GM18526 (cell line): ENCODE measurements around the gene SPRED2.

Experiments
- POLR2A ChIP-seq: IDR thresholded peaks from 3 replicates; pipeline ENCODE4 v1.6.1; 2011; ENCODE audit not compliant: insufficient read length; ENCODE audit errors: extremely low read depth

The SPRED2 gene

DNA sequence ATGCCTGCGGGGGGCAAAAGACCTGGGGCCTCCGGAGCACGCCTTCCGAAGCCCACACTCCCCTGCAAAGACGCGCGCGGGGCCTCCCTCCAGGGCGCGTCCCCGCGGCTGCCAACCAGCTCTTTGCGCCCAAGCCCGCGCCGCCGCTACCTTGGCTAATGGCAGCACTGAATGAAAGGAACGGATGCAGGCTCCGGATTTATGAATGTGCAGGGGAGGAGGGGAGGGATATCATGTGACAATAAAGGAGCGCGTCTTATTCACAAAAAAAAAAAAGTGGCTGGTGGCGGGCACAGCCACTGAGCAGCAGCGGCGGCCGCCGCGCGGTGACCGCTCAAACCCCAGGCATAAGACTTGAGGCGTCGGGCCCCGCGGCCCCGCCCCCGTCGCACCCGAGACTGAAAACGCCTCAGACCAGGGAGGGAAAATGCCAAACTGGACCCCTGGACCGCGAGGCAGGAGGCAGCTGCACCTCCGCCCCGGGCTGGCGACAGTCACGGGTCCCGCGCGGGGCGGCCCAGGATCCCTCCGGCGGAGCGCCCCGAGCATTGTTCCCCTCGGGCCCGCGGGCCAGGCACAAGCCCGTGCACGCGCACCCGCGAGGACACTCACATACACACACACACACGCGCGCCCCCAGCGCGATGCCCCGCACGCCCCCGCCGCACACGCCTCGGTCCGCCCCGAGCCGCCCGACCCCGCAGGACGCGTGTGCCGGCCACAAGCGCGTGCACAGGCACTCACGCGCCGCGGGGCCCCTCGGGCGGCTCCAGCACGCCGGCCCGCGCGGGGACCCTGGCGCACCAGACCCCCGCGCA is 1.6 kb downstream of the SPRED2 start:
- TF ChIP-seq POLR2A: no peak

DNA sequence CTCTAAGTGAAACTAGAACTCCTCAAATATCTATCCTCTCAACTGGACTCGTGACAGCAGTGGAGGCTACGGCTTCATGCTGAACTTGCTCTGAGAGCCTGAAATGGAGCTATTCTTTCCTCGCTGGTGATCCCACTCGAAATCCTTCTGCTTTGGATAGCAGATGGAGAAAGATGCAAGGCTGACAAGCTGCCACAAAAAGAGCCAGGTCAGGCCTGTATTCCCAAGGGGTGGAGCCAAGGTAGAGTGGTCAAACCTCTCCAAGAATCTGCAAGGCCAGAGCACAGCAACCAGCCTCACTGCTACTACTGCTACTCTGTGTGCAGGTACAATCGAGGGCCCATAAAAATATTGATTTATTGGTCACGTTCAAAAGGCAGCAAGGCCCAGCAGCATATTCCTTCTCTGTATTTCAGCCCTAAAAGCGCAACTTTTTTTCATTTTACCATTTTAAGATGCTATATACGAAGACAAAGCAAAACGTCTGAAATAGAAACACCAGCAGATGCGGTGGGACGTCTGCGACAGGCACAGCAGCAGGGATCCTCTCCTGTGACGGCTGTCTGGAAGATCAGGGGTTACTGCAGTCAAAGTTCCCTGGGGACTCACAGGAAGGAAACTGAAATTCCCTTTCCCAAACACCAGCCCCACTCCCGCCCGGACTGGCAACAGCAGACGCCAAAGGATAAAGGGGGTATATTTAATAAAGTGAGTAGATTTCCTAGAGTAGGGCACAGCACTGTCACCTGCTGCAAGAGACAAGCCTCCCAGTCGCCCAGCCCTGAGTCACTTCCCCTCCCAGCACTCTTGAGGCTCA is 2.4 kb downstream of the SPRED2 start:
- TF ChIP-seq POLR2A: no peak

DNA sequence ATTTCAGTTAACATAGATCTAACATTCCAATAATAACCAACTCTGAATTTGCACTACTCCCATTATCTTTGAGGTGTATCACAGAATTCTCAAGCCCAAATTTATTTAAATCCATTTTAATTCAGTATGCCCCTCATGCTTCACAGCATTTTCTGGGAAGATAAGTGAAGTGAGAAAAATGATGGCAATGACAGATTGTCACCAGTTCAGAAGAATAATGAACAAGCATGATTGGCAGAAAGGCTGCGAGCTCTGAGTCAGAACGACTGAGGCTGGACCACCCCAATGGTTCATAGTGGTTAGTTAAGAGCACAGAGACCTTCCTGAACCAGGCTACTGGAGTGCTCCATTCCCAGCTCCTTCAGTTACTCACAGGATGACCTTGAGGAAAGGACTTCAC is 4.9 kb downstream of the SPRED2 start:
- TF ChIP-seq POLR2A: no peak

DNA sequence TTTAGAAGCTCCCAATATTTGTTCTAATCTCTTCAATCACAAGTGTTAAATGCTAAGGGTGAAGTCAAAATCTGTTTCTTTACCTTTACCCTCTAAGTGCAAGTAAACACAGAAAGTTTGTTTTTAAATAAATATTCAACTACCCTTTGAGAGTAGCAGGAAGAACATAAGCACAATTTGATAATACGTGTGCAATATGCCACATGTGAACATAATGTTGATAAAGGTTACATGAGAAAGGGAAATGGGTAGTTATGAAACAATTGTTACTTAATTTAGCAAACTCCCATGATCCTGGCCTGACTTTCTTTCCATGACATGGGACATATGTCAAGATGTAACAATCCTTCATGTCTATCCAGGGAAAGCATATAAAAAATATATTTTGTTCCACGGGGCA is 7.1 kb downstream of the SPRED2 start:
- TF ChIP-seq POLR2A: no peak

DNA sequence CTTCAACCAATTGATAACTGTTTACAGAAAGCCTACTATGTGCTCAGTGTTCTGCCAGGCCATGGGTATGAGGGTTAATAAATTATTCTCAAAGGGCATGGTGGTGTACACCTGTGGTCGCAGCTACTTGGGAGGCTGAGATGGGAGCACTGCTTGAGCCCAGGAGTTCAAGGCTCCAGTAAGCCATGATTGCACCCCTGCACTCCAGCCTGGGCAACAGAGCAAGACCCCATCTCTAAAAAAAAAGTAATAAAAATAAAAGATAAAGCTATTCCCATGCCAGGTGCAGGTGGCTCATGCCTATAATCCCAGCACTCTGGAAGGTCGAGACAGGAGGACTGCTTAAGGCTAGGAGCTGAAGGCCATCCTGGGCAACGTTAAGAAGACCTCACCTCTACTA is 8.0 kb downstream of the SPRED2 start:
- no peak for TF ChIP-seq POLR2A

DNA sequence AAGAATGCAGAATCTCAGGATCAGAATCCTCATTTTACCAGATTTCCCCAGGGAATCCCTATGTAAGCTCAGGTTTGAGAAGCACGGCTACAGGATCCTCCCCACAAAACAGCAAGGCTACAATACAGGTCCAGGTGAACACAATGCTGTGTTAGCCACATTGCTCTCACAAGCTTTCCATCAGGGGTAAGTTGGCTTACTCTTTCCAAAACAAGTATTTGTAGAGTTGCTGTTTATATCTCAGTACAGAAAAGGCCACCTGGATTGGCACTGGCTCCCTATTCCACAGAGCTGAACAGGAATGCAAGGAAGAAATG is 11.0 kb downstream of the SPRED2 start:
- TF ChIP-seq POLR2A: no peak

DNA sequence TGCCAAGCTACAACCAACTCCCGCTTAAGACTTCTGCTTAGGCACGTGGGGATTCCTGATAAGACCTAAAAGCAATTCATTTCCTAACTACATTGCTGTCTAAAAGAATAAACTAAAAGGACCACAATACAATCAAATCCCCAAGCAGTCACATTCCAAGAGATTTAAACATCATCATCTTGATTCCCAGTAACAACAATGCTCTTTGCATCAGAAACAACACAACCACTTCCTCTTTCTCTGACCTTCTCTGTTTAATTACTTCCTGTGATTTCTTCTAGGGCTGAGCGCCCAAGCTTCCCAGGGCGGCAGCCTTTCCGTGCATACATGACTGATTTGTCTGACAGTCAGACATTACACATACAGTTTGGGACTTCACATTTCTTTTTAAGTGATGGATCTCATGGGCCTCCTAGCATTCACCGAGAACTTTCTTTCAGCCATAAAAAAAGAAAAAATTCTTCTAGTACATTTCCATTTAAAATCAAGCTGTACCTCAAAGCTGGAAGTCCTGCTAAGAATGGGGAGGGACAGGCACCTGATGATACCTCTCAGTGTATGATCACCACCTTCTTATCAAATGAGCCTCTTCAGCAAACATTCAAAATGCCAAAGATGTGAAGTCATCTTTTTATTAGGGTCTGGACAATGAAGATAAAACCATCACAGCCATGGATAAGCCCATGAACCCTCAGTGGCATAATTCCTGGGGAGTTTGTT is 11.5 kb downstream of the SPRED2 start:
- no peak for TF ChIP-seq POLR2A

DNA sequence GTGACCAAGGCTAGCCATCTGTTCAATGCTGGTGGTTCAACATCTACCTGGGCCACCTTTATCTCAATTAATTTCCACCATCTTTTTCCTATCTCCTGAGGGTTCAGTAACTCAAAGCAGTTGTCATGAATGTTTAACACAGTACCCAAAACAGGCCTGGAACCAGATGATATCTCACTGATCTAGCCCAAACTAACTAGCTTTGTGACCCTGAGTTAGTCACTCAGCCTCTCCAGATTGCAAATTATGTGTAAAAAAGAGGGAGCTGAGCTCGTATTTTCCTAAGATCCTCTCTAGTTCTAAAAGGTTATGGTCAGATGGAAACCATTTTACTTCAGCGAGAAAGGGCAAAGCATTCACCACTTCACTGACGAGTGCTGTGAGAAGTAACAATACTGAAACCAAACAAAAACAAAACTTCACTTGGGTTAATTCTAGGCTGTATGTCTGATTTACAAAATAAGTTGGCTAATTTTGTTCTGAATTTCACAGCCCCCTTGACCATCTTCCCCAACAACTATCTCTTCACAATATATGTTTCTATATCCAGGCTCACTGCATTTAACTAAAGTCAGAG is 14.8 kb downstream of the SPRED2 start:
- TF ChIP-seq POLR2A: no peak

DNA sequence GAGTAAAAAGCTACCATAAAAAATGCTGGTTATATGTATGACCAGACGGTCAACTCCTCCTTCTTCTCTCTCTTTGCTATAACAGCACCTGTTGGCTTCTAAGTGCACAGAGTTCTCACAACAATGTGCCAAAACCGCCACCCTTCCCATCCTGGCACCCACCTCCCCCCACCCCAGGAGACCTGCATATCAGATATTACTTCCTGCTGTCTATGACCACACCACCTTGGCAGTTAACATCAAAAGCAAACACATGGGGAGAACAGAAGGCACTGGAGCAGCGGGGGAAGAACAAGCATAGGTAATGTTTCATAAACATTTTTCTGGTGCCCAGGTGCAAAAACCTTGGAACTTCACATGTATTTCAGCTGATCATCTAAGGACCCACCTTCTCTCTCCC is 15.5 kb downstream of the SPRED2 start:
- no peak for TF ChIP-seq POLR2A

DNA sequence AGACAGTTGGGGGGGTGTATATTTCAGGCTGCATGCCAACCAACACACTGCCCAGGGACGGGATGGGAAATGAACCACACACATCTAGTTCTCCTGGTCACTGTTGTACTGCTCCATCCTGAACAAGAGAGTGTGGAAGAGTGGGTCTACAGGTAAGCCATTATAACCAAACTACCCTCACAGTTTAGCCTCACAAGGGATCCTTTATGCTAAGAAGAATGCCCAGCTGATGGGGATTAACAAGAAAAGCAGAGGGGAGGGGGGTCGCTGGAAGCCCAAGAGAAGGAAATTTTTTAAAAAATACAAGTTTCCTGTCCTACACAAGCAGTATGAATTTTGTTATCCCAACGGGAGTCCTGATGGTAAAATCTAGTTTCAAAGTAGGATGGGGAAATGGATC is 16.1 kb downstream of the SPRED2 start:
- TF ChIP-seq POLR2A: no peak

DNA sequence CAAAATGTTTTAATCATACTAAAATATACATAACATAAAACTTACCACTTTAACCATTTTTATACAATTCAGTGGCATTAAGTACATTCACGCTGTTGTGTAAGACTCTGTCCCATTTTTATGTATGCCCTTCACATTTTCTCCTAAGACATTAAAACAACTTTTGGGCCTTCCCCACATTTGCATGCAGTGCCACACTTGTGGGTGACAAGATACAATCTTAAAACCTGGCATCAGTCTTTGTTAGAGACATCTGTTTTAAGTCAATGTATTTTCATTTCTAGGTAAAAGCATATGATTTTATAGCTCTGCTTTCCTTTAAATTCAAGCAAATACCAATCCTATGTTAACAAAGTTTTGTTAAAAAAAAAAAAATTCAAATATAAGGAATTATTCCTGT is 17.3 kb downstream of the SPRED2 start:
- no peak for TF ChIP-seq POLR2A

DNA sequence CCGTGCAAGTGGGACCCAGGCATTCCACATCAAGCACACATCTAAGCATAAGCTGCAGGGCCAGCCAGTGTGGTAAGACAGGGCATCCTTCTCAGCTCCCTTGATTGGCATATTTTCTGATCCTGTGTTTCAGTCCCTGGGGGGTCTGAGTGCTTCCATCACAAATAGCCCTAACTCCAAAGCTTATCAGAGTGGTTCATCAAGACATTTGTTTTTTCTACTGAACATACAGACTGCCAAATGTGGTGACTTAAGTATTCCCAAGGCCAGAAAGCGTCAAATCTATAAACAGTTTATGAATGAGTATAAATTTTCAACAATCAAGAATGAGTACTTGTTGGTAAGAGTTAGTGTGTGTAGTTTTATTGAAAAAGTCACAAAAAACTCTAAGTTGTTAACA is 18.8 kb downstream of the SPRED2 start:
- TF ChIP-seq POLR2A: no peak

DNA sequence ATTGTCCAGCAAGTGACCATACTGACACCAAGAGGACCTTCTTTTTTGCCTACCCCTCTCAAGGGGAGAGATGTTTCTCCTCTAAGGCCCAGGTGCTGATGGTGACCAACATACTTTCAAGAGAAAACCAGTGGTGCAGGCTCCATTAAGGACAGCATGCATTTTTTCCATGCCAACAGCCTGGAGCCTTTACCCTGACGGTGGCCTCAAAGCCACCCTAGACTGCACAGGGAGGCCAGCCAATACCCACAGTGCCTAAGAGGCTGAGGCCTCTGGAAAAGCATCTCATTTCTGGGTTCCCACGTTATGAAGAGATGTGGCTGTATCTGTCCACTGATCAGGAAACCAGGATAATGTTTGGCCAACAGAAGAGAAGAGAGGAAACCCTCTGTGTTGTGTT is 19.3 kb downstream of the SPRED2 start:
- TF ChIP-seq POLR2A: no peak

DNA sequence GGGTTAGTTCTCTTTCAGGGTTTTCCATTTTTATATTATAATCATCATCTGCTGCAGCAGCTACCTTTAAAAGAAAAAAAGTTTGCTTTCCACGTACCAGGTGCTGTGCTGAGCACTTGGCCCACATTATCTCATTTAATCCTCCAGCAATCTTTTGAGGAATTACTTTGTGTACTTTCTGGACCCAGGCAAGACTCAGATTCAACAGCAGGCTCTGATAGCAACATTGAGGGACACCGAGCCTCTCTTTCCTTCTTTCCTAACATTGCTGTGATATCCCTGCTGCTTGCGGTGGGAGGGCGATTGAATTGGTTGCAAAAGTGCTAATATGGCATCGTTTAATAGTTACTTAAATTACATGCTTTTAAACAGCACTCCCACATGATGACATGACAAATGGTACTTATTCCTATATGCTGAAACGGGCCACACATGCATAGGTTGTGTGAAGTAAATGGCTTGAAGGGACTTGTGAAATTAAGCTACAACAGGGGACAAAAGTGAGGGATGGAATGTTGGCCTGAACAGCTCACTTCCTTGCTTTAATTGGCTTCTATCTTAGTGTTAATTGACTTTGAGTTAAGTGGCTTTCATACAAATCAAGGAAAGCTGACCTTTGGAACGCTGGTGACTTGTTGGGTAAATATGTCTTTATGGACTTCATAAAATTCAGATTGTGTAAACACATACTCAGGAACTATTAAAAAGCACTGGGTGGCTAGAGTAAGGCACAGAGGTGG is 21.2 kb downstream of the SPRED2 start:
- TF ChIP-seq POLR2A: no peak

DNA sequence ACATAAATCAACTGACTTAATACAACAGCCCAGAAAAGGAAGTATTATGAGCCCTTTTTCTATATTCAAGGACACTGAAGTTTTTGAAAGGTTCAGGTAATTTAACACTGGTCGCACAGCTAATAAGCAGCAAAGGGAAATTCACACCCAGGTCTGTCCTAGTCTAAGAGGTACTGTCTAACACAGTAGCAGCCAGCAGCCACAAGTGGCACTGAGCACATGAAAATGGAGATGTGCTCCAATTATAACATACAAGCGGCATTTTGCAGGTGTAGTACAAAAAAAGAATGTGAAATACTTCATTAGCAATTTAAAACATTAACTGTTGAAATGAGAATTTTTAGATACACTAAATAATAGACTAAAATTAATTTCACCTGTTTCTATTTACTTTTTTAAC is 23.4 kb downstream of the SPRED2 start:
- TF ChIP-seq POLR2A: no peak
